Measurements from ENCODE around the gene ODC1. TPM values are rescaled to one million over a fixed set of nuclear protein-coding genes. Genes with fewer than 3 reads are reported as not detected.
A peak's percentile ranks its signal among the peaks of the same experiment; 100 is the strongest.

Gene ODC1
- total RNA-seq, 1 experiment from 2014 or later, result 277 TPM

- no peak for TF ChIP-seq CTCF (IDR thresholded peaks at IDR 0.05; ENCODE audit: insufficient read depth in 1 of 2, low read depth in 1 of 2, low read length in 1 of 2, severe bottlenecking in 1 of 2, unreplicated experiment in 1 of 2)
- peaks cover 22% of the 10 kb centered on the region for H3K4me1 Mint-ChIP-seq (ENCODE audit: low read depth, unreplicated experiment)
- intact Hi-C loops (cut with micrococcal nuclease; ENCODE audit: unreplicated experiment), result loop anchor here (5.0 kb wide), 1 partner anchor 80 kb away; no protein-coding TSS in a partner anchor
- H3K9me3 Mint-ChIP-seq (ENCODE audit: unreplicated experiment), result no peaks in the 10 kb centered on the region
- H3K36me3 Mint-ChIP-seq (ENCODE audit: insufficient read depth, unreplicated experiment), result peaks cover 28% of the 10 kb centered on the region
- Histone ChIP-seq H3K4me3 (ENCODE audit: low read depth, low read length) (no peak overlapping the region), H3K36me3 (ENCODE audit: control insufficient read depth, insufficient read depth, low read length) (peaks cover 5% of the 10 kb centered on the region), H3K9me3 (no peaks in the 10 kb centered on the region), H3K27me3 (replicated peaks; ENCODE audit: control insufficient read depth, insufficient read depth, low read length) (no peaks in the 10 kb centered on the region), H3K4me1 (peaks cover 13% of the 10 kb centered on the region)
- ChIA-PET POLR2A (interaction anchor here (2.3 kb wide), 1 partner anchor 27 kb away, joined by 8 read pairs; no protein-coding TSS in a partner anchor), CTCF (interaction anchor here (0.6 to 3.5 kb wide), 5 partner anchors 9 to 137 kb away, joined by 3 to 60 read pairs (median 24); partner anchors contain the start of gene HPCAL1)
- H3K4me3 Mint-ChIP-seq (ENCODE audit: unreplicated experiment), result peak overlapping the region; percentile 36
- DNase-seq, result no peak
- H3K27ac Mint-ChIP-seq (ENCODE audit: unreplicated experiment), result peak overlapping the region; percentile 65
- H3K27me3 Mint-ChIP-seq (ENCODE audit: insufficient read depth, unreplicated experiment), result no peaks in the 10 kb centered on the region
- no TSS peak for BruUV-seq (replicated peaks)
Measured at GRCh38 chr2:10407432-10407831, 40.7 kb downstream of the ODC1 start.

- CTCF ChIA-PET, result no interaction called here
- Histone ChIP-seq H3K4me1 (peaks cover 18% of the 10 kb centered on the region), H3K9me3 (no peaks in the 10 kb centered on the region), H3K36me3 (ENCODE audit: control insufficient read depth, insufficient read depth, low read length) (peaks cover 3% of the 10 kb centered on the region), H3K4me3 (ENCODE audit: low read depth, low read length) (no peak overlapping the region), H3K27me3 (replicated peaks; ENCODE audit: control insufficient read depth, insufficient read depth, low read length) (no peaks in the 10 kb centered on the region)
- Mint-ChIP-seq H3K27me3 (ENCODE audit: insufficient read depth, unreplicated experiment) (no peaks in the 10 kb centered on the region), H3K4me3 (ENCODE audit: unreplicated experiment) (no peak overlapping the region), H3K27ac (ENCODE audit: unreplicated experiment) (no peak overlapping the region), H3K9me3 (ENCODE audit: unreplicated experiment) (no peaks in the 10 kb centered on the region), H3K4me1 (ENCODE audit: low read depth, unreplicated experiment) (peaks cover 22% of the 10 kb centered on the region), H3K36me3 (ENCODE audit: insufficient read depth, unreplicated experiment) (peaks cover 26% of the 10 kb centered on the region)
- TF ChIP-seq CTCF (IDR thresholded peaks at IDR 0.05; ENCODE audit: insufficient read depth in 1 of 2, low read depth in 1 of 2, low read length in 1 of 2, severe bottlenecking in 1 of 2, unreplicated experiment in 1 of 2), result no peak
- POLR2A ChIA-PET, result no interaction called here
- no TSS peak for BruUV-seq (replicated peaks)
- intact Hi-C loops (cut with micrococcal nuclease; ENCODE audit: unreplicated experiment), result loop anchor here (5.0 kb wide), 1 partner anchor 79 kb away; no protein-coding TSS in a partner anchor
- DNase-seq, result no peak
Measured at GRCh38 chr2:10406491-10407188, 41.5 kb downstream of the ODC1 start.

GRCh38 chr2:10406016-10406415, 42.1 kb downstream of the ODC1 start:
- H3K4me1 ChIP-seq, result peaks cover 24% of the 10 kb centered on the region
- Mint-ChIP-seq H3K4me3 (ENCODE audit: unreplicated experiment) (no peak overlapping the region), H3K9me3 (ENCODE audit: unreplicated experiment) (no peaks in the 10 kb centered on the region), H3K27ac (ENCODE audit: unreplicated experiment) (no peak overlapping the region), H3K4me1 (ENCODE audit: low read depth, unreplicated experiment) (peaks cover 24% of the 10 kb centered on the region), H3K36me3 (ENCODE audit: insufficient read depth, unreplicated experiment) (peaks cover 29% of the 10 kb centered on the region), H3K27me3 (ENCODE audit: insufficient read depth, unreplicated experiment) (no peaks in the 10 kb centered on the region)
- ChIA-PET POLR2A (no interaction called here), CTCF (no interaction called here)
- H3K4me3 ChIP-seq (ENCODE audit: low read depth, low read length), result no peak overlapping the region
- DNase-seq, result no peak
- intact Hi-C loops (cut with micrococcal nuclease; ENCODE audit: unreplicated experiment), result loop anchor here (5.0 kb wide), 1 partner anchor 79 kb away; no protein-coding TSS in a partner anchor
- no peaks in the 10 kb centered on the region for H3K36me3 ChIP-seq (ENCODE audit: control insufficient read depth, insufficient read depth, low read length)
- no TSS peak for BruUV-seq (replicated peaks)
- no peaks in the 10 kb centered on the region for H3K9me3 ChIP-seq
- no peaks in the 10 kb centered on the region for H3K27me3 ChIP-seq (replicated peaks; ENCODE audit: control insufficient read depth, insufficient read depth, low read length)
- no peak for TF ChIP-seq CTCF (IDR thresholded peaks at IDR 0.05; ENCODE audit: insufficient read depth in 1 of 2, low read depth in 1 of 2, low read length in 1 of 2, severe bottlenecking in 1 of 2, unreplicated experiment in 1 of 2)
